SK-N-SH (cell line): Measurements from ENCODE around the gene APBB2.

ENCODE experiments used
- CTCF ChIP-seq: fragments of 200-600 bp; sonication (generic); IDR thresholded peaks from 2 replicates; pipeline ENCODE4 v1.6.1; 2017; ENCODE audit warnings: antibody characterized with exemption, mild to moderate bottlenecking, moderate library complexity
- EP300 ChIP-seq, 2 experiments: IDR thresholded peaks; 2 replicates each; pipeline versions ENCODE4 v1.4.0 to v1.6.1; 2012; ENCODE audit warnings: borderline replicate concordance in 1 of 2, low read depth in 1 of 2, low read length in 1 of 2
- REST ChIP-seq: IDR thresholded peaks from 2 replicates; pipeline ENCODE4 v1.6.1; 2012; ENCODE audit warnings: mild to moderate bottlenecking, low read depth, low read length, moderate library complexity
- SMC3 ChIP-seq: IDR thresholded peaks from 2 replicates; pipeline ENCODE4 v1.6.1; 2012; ENCODE audit warnings: low read depth, low read length, improper control_type of control experiment
- TF ChIP-seq, protein P1 (sequence below): IDR thresholded peaks from 2 replicates; pipeline ENCODE4 v1.4.0; 2012; ENCODE audit warnings: low read depth

DNA sequence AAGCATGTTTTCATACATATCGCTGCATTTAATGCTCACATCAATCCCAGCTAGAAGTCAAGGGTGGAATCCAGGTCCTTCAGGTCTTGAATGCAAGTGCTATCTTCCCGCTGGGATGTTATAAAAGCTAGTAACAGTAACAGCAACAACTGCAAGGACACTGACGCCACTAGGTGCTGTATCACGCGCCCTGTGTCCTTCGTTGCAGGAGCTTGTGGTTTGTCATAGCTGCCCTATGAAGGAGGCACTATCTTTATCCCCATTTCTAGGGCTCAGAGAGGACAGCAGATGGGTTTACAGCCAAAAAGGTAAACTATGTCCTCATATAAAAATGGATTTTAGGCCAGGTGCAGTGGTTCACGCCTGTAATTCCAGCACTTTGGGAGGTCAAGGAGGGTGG lies 261.7 kb downstream of the APBB2 start:
- no peak for TF ChIP-seq REST
- no peak for TF ChIP-seq CTCF
- TF ChIP-seq SMC3: no peak
- TF ChIP-seq, protein P1, sequence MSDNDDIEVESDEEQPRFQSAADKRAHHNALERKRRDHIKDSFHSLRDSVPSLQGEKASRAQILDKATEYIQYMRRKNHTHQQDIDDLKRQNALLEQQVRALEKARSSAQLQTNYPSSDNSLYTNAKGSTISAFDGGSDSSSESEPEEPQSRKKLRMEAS: no peak
- no peak for TF ChIP-seq EP300 (IDR thresholded peaks at IDR 0.05; ENCODE audit: borderline replicate concordance in 1 of 2, low read depth in 1 of 2, low read length in 1 of 2)
